ENCODE measurements around the gene DDX4.
A peak's percentile ranks its signal among the peaks of the same experiment; 100 is the strongest.

Gene DDX4

DNA sequence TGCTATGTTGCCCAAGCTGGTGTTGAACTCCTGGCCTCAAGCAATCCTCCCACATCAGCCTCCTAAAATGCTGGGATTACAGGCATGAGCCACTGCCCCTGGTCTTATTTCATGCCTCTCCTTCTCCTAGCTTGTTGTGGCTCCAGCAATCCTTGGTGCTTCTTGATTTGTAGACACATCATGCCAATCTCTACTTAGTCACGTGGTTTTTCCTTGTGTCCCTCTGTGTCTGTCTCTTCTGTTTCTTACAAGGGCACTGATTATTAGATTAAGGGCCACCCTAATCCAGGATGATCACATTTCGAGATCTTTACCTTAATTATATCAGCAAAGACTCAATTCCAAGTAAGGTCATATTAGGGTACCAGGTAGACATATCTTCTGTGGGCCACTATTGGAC, 104.1 kb downstream of the DDX4 start:
- TF ChIP-seq ESRRG (CRISPR knock-in tag; IDR thresholded peaks at IDR 0.05) (no peak), ZNF70 (CRISPR knock-in tag; IDR thresholded peaks at IDR 0.05) (no peak), PPARA (CRISPR knock-in tag; IDR thresholded peaks at IDR 0.05; ENCODE audit: borderline replicate concordance) (no peak), SNAI2 (CRISPR knock-in tag; IDR thresholded peaks at IDR 0.05) (no peak), PATZ1 (CRISPR knock-in tag; IDR thresholded peaks at IDR 0.05; ENCODE audit: borderline replicate concordance) (no peak), TCF4 (CRISPR knock-in tag; IDR thresholded peaks at IDR 0.05; ENCODE audit: borderline replicate concordance) (no peak), POU6F1 (CRISPR knock-in tag; IDR thresholded peaks at IDR 0.05; ENCODE audit: borderline replicate concordance, low read depth) (no peak), RARB (CRISPR knock-in tag; IDR thresholded peaks at IDR 0.05) (no peak), CREB5 (CRISPR knock-in tag; IDR thresholded peaks at IDR 0.05; ENCODE audit: low read depth) (no peak), ZFP30 (CRISPR knock-in tag; IDR thresholded peaks at IDR 0.05) (no peak), BACH2 (CRISPR knock-in tag; IDR thresholded peaks at IDR 0.05; ENCODE audit: borderline replicate concordance) (no peak), ISL1 (CRISPR knock-in tag; IDR thresholded peaks at IDR 0.05) (no peak)
- TF ChIP-seq, protein P1, sequence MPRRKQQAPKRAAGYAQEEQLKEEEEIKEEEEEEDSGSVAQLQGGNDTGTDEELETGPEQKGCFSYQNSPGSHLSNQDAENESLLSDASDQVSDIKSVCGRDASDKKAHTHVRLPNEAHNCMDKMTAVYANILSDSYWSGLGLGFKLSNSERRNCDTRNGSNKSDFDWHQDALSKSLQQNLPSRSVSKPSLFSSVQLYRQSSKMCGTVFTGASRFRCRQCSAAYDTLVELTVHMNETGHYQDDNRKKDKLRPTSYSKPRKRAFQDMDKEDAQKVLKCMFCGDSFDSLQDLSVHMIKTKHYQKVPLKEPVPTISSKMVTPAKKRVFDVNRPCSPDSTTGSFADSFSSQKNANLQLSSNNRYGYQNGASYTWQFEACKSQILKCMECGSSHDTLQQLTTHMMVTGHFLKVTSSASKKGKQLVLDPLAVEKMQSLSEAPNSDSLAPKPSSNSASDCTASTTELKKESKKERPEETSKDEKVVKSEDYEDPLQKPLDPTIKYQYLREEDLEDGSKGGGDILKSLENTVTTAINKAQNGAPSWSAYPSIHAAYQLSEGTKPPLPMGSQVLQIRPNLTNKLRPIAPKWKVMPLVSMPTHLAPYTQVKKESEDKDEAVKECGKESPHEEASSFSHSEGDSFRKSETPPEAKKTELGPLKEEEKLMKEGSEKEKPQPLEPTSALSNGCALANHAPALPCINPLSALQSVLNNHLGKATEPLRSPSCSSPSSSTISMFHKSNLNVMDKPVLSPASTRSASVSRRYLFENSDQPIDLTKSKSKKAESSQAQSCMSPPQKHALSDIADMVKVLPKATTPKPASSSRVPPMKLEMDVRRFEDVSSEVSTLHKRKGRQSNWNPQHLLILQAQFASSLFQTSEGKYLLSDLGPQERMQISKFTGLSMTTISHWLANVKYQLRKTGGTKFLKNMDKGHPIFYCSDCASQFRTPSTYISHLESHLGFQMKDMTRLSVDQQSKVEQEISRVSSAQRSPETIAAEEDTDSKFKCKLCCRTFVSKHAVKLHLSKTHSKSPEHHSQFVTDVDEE (CRISPR knock-in tag; IDR thresholded peaks at IDR 0.05): no peak
- no peak for ATAC-seq

DNA sequence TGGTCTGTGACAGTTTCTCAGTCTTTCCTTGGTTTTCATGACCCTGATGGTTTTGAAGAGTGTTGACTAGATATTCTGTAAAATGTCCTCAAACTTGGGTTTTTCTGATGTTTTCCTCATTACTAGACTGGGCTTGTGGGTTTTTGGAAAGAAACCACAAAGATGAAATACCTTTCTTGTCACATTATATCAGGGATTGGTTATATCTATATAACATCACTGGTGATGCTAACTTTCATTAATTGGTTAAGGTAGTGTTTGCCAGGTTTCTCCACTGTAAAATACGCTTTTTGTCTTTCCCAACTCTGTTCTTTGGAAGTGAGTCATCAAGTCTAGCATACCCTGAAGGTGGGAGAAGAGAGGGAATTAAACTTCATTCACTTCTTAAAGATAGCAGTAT, 110.0 kb downstream of the DDX4 start:
- TF ChIP-seq ZFP30 (CRISPR knock-in tag; IDR thresholded peaks at IDR 0.05) (no peak), OSR1 (CRISPR knock-in tag; IDR thresholded peaks at IDR 0.05) (no peak), ZC3H10 (CRISPR knock-in tag; IDR thresholded peaks at IDR 0.05) (0 out of 2 replicates have a peak, but pooled peaks have one; percentile 6)
- peak; percentile 16; the same call in 2 of the 3 replicates for ATAC-seq

- no peak for ATAC-seq
- no peak for TF ChIP-seq ISL1 (CRISPR knock-in tag; IDR thresholded peaks at IDR 0.05)
- no peak for TF ChIP-seq POU6F1 (CRISPR knock-in tag; IDR thresholded peaks at IDR 0.05; ENCODE audit: borderline replicate concordance, low read depth)
- no peak for TF ChIP-seq SNAI2 (CRISPR knock-in tag; IDR thresholded peaks at IDR 0.05)
- TF ChIP-seq ZFP3 (CRISPR knock-in tag; IDR thresholded peaks at IDR 0.05): no peak
- no peak for TF ChIP-seq PPARA (CRISPR knock-in tag; IDR thresholded peaks at IDR 0.05; ENCODE audit: borderline replicate concordance)
Measured at GRCh38 chr5:55848783-55849182, 110.9 kb downstream of the DDX4 start.

GRCh38 chr5:55850839-55851674, 113.2 kb downstream of the DDX4 start, which contains the start of gene IL31RA:
Gene IL31RA, plus strand, starts transcription at chr5:55851357. Its CDS starts 214 bp downstream, at chr5:55851571.
- peak; percentile 97 for ATAC-seq
- TF ChIP-seq POU6F1 (CRISPR knock-in tag; IDR thresholded peaks at IDR 0.05; ENCODE audit: borderline replicate concordance, low read depth) (no peak), CSDC2 (CRISPR knock-in tag; IDR thresholded peaks at IDR 0.05) (no peak), ZNF70 (CRISPR knock-in tag; IDR thresholded peaks at IDR 0.05) (no peak), CREB5 (CRISPR knock-in tag; IDR thresholded peaks at IDR 0.05; ENCODE audit: low read depth) (no peak), ZFP3 (CRISPR knock-in tag; IDR thresholded peaks at IDR 0.05) (no peak), ZNF565 (CRISPR knock-in tag; conservative IDR thresholded peaks at IDR 0.05; ENCODE audit: low read depth) (no peak), SNAI2 (CRISPR knock-in tag; IDR thresholded peaks at IDR 0.05) (no peak), BACH2 (CRISPR knock-in tag; IDR thresholded peaks at IDR 0.05; ENCODE audit: borderline replicate concordance) (no peak)
- TF ChIP-seq, protein P1 (CRISPR knock-in tag; IDR thresholded peaks at IDR 0.05): no peak
